Neural cell (in vitro differentiated cells): ENCODE measurements around the gene KRT40. TPM values are rescaled to one million over a fixed set of nuclear protein-coding genes. Genes with fewer than 3 reads are reported as not detected.
A peak's percentile ranks its signal among the peaks of the same experiment; 100 is the strongest.

Experiments used
- H2AFZ ChIP-seq: fragments of 200-600, 300-800 bp; sonication (generic), shearing (Covaris generic); 2 replicates; pipeline ENCODE4 v1.6.0; 2014; ENCODE audit warnings: low read depth, mild to moderate bottlenecking, antibody characterized with exemption, low read length, moderate library complexity
- H3F3A ChIP-seq: fragments of 200-600 bp; shearing (Covaris generic); 2 replicates; pipeline ENCODE4 v1.6.1; 2016; ENCODE audit warnings: mild to moderate bottlenecking, moderate library complexity, mixed read lengths, antibody characterized with exemption, low read length; ENCODE audit not compliant: insufficient read depth, poor library complexity, severe bottlenecking
- H3K27ac ChIP-seq: fragments of 200-600, 300-800 bp; sonication (generic), shearing (Covaris generic); 2 replicates; pipeline ENCODE4 v1.5.1; 2014; ENCODE audit warnings: mild to moderate bottlenecking, low read length, moderate library complexity
- H3K27me3 ChIP-seq: fragments of 300-800, 200-600 bp; sonication (generic), shearing (Covaris generic); 2 replicates; pipeline ENCODE4 v1.6.0; 2014; ENCODE audit warnings: mild to moderate bottlenecking, low read depth, low read length, moderate library complexity; ENCODE audit not compliant: insufficient read depth
- H3K36me3 ChIP-seq: fragments of 300-800, 200-600 bp; sonication (generic), shearing (Covaris generic); 2 replicates; pipeline ENCODE4 v1.5.1; 2014; ENCODE audit warnings: mild to moderate bottlenecking, antibody characterized with exemption, low read length, moderate library complexity; ENCODE audit not compliant: insufficient read depth
- H3K4me2 ChIP-seq: fragments of 300-800, 200-600 bp; sonication (generic), shearing (Covaris generic); 2 replicates; pipeline ENCODE4 v1.6.0; 2014; ENCODE audit warnings: mild to moderate bottlenecking, low read length
- H3K4me3 ChIP-seq: fragments of 300-800, 200-600 bp; sonication (generic), shearing (Covaris generic); 2 replicates; pipeline ENCODE4 v1.5.1; 2014; ENCODE audit warnings: mild to moderate bottlenecking, low read length, moderate library complexity
- H3K79me2 ChIP-seq: fragments of 200-600 bp; shearing (Covaris generic); replicated peaks from 2 replicates; pipeline ENCODE4 v1.6.0; 2014; ENCODE audit warnings: mild to moderate bottlenecking, low read length, moderate library complexity; ENCODE audit not compliant: insufficient read depth
- H3K9ac ChIP-seq: fragments of 300-800, 200-600 bp; sonication (generic), shearing (Covaris generic); 2 replicates; pipeline ENCODE4 v1.6.1; 2016; ENCODE audit warnings: mild to moderate bottlenecking, low read length, mixed read lengths
- H3K9me2 ChIP-seq: fragments of 200-600 bp; shearing (Covaris generic); 2 replicates; pipeline ENCODE4 v1.6.1; 2016; ENCODE audit warnings: mild to moderate bottlenecking, low read length, mixed read lengths; ENCODE audit not compliant: insufficient read depth
- H3K9me3 ChIP-seq: fragments of 200-600, 300-800 bp; sonication (generic), shearing (Covaris generic); 2 replicates; pipeline ENCODE4 v1.6.1; 2016; ENCODE audit warnings: mild to moderate bottlenecking, mixed run types, low read length, moderate library complexity, mixed read lengths
- H4K20me1 ChIP-seq: fragments of 200-600 bp; shearing (Covaris generic); 2 replicates; pipeline ENCODE4 v1.6.1; 2016; ENCODE audit warnings: mild to moderate bottlenecking, mixed run types; ENCODE audit not compliant: insufficient read depth
- CTCF ChIP-seq: fragments of 450-650 bp; IDR thresholded peaks from 2 replicates; pipeline ENCODE4 v1.5.1; 2014; ENCODE audit warnings: antibody characterized with exemption, mild to moderate bottlenecking, moderate library complexity; ENCODE audit not compliant: poor library complexity, severe bottlenecking
- EP300 ChIP-seq: fragments of 450-650 bp; conservative IDR thresholded peaks from 2 replicates; pipeline ENCODE4 v1.6.1; 2014; ENCODE audit warnings: antibody characterized with exemption, mild to moderate bottlenecking, moderate library complexity; ENCODE audit not compliant: poor library complexity, severe bottlenecking
- EZH2 ChIP-seq: fragments of 200-600, 300-800 bp; shearing (Covaris generic), sonication (generic); IDR thresholded peaks from 2 replicates; pipeline ENCODE4 v1.6.1; 2014; ENCODE audit warnings: antibody characterized with exemption, low read length, borderline replicate concordance, mild to moderate bottlenecking; ENCODE audit not compliant: insufficient read depth, poor library complexity, severe bottlenecking
- MXI1 ChIP-seq: fragments of 450-650 bp; conservative IDR thresholded peaks from 2 replicates; pipeline ENCODE4 v1.6.1; 2014; ENCODE audit warnings: antibody characterized with exemption, mild to moderate bottlenecking; ENCODE audit not compliant: poor library complexity, severe bottlenecking
- POLR2AphosphoS5 ChIP-seq: IDR thresholded peaks from 2 replicates; pipeline ENCODE4 v1.6.1; 2012
- RAD21 ChIP-seq: fragments of 450-650 bp; conservative IDR thresholded peaks from 2 replicates; pipeline ENCODE4 v1.6.1; 2014; ENCODE audit warnings: antibody characterized with exemption, mild to moderate bottlenecking, moderate library complexity
- REST ChIP-seq: IDR thresholded peaks from 2 replicates; pipeline ENCODE4 v1.6.1; 2012; ENCODE audit warnings: borderline replicate concordance
- SMC3 ChIP-seq: fragments of 450-650 bp; conservative IDR thresholded peaks from 2 replicates; pipeline ENCODE4 v1.6.1; 2014; ENCODE audit warnings: antibody characterized with exemption, mild to moderate bottlenecking, moderate library complexity; ENCODE audit not compliant: poor library complexity
- TAF1 ChIP-seq: IDR thresholded peaks from 2 replicates; pipeline ENCODE4 v1.6.1; 2012; ENCODE audit warnings: low read depth
- polyA plus RNA-seq: library from polyadenylated mRNA; depleted of rRNA; stranded (reverse); fragments of >200 nt; gene quantifications from 2 replicates; pipeline ENCODE4 v1.2.3, GENCODE V29; 2014

The KRT40 gene
- polyA plus RNA-seq, 1 donor from 2014 or later = not detected

- Histone ChIP-seq H3F3A (no peaks in the 10 kb centered on the region), H3K27ac (peak overlapping the region; percentile 64), H3K9ac (peak overlapping the region; percentile 28), H3K79me2 (no peaks in the 10 kb centered on the region), H3K9me2 (no peaks in the 10 kb centered on the region), H3K4me2 (no peak overlapping the region), H3K4me3 (no peak overlapping the region), H2AFZ (peak overlapping the region; percentile 2), H3K36me3 (no peaks in the 10 kb centered on the region), H3K9me3 (no peaks in the 10 kb centered on the region), H4K20me1 (no peaks in the 10 kb centered on the region), H3K27me3 (no peaks in the 10 kb centered on the region)
- TF ChIP-seq EP300 (no peak), CTCF (no peak), TAF1 (no peak), MXI1 (no peak), RAD21 (no peak), EZH2 (no peak), REST (no peak), SMC3 (no peak), POLR2AphosphoS5 (no peak)
Observed at GRCh38 chr17:40980117-40980516, 4.0 kb downstream of the KRT40 start.

GRCh38 chr17:40978575-40979151 lies 5.5 kb downstream of the KRT40 start:
- no peak overlapping the region for H2AFZ ChIP-seq
- H3K79me2 ChIP-seq = no peaks in the 10 kb centered on the region
- H3K4me2 ChIP-seq = no peak overlapping the region
- no peak overlapping the region for H3K4me3 ChIP-seq
- no peak overlapping the region for H3K9ac ChIP-seq
- H3K9me2 ChIP-seq = no peaks in the 10 kb centered on the region
- TF ChIP-seq SMC3 (no peak), REST (no peak), RAD21 (no peak), CTCF (no peak), EP300 (no peak), MXI1 (no peak), EZH2 (no peak), POLR2AphosphoS5 (no peak), TAF1 (no peak)
- H3K9me3 ChIP-seq = no peaks in the 10 kb centered on the region
- no peaks in the 10 kb centered on the region for H4K20me1 ChIP-seq
- no peaks in the 10 kb centered on the region for H3K27me3 ChIP-seq
- no peaks in the 10 kb centered on the region for H3F3A ChIP-seq
- H3K27ac ChIP-seq = no peak overlapping the region
- H3K36me3 ChIP-seq = no peaks in the 10 kb centered on the region
